Measurements from ENCODE around the gene PSMA7. TPM values are rescaled to one million over a fixed set of nuclear protein-coding genes. Genes with fewer than 3 reads are reported as not detected.

PSMA7 gene
- total RNA-seq, 1 donor from 2014 or later: 301 TPM

- intact Hi-C loops (cut with DNase I): no loop called here
- Histone ChIP-seq H3K4me1 (no peaks in the 10 kb centered on the region), H3K27ac (no peak overlapping the region), H3K9me3 (no peaks in the 10 kb centered on the region), H3K27me3 (no peaks in the 10 kb centered on the region), H3K4me3 (no peak overlapping the region), H3K36me3 (peaks cover 55 to 87% of the 10 kb centered on the region in 2 donors)
- no peak for DNase-seq (ENCODE audit: low spot score in 2 of 2)
- no peak for TF ChIP-seq CTCF (IDR thresholded peaks at IDR 0.05)
These were observed 21.9 kb upstream of the PSMA7 start for GRCh38 chr20:62164879-62165761.

- no peak for DNase-seq (ENCODE audit: low spot score in 2 of 2)
- H3K36me3 ChIP-seq: peaks cover 59 to 85% of the 10 kb centered on the region in 2 donors
- intact Hi-C loops (cut with DNase I): no loop called here
- no peaks in the 10 kb centered on the region for H3K9me3 ChIP-seq
- no peaks in the 10 kb centered on the region for H3K4me1 ChIP-seq
- no peaks in the 10 kb centered on the region for H3K27me3 ChIP-seq
- no peak for TF ChIP-seq CTCF (IDR thresholded peaks at IDR 0.05)
- no peak overlapping the region for H3K27ac ChIP-seq
- no peak overlapping the region for H3K4me3 ChIP-seq
These were observed 21.0 kb upstream of the PSMA7 start for GRCh38 chr20:62163986-62164762.

GRCh38 chr20:62163485-62163865 lies 20.3 kb upstream of the PSMA7 start:
- Histone ChIP-seq H3K36me3 (peaks cover 59 to 89% of the 10 kb centered on the region in 2 donors), H3K4me1 (no peaks in the 10 kb centered on the region), H3K4me3 (no peak overlapping the region), H3K27me3 (no peaks in the 10 kb centered on the region), H3K9me3 (no peaks in the 10 kb centered on the region), H3K27ac (no peak overlapping the region)
- intact Hi-C loops (cut with DNase I): no loop called here
- no peak for DNase-seq (ENCODE audit: low spot score in 2 of 2)
- no peak for TF ChIP-seq CTCF (IDR thresholded peaks at IDR 0.05)

GRCh38 chr20:62162765-62163484 lies 19.7 kb upstream of the PSMA7 start:
- no peak for DNase-seq (ENCODE audit: low spot score in 2 of 2)
- no peaks in the 10 kb centered on the region for H3K9me3 ChIP-seq

More at GRCh38 chr20:62162765-62163484, 19.7 kb upstream of the PSMA7 start:
- Histone ChIP-seq H3K27me3 (no peaks in the 10 kb centered on the region), H3K27ac (no peak overlapping the region), H3K4me1 (no peaks in the 10 kb centered on the region), H3K36me3 (peaks cover 59 to 84% of the 10 kb centered on the region in 2 donors), H3K4me3 (no peak overlapping the region)
- intact Hi-C loops (cut with DNase I): no loop called here
- TF ChIP-seq CTCF (IDR thresholded peaks at IDR 0.05): no peak

Data from ascending aorta (tissue), 2 donors.